AG20443 (cell line): ENCODE data around the gene LY6G6D.

Source experiments
- DNase-seq: peaks from one replicate; pipeline ENCODE4 v3.0.0; 2012; ENCODE audit warnings: low spot score, mixed read lengths

LY6G6D gene

DNA sequence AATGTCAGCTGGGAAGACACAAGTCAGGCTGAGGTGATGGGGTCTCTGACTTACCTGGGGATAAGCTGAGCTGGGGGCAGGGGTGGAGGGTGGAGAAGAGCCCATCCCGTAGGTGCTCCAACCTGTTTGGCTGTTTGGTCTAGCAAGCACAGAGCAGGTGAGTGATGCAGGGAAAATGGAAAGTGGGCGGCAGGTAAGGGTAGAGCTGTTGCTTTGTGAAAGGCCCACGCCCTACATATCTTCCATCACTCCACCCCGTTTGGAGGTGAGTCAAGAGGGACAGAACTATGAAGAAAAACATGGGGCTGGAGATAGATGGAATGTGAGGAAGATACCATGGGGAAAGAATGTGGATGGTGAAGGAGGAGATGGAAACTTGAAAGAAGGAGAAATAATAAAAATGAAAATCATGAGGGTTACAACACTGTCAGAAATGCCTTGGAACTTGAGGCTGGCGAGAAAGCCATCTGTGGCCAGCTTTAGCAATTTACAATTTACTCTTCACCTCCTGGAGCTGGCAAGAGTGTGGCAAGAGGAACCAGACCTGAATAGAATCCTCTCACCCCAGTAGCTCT is 5.1 kb downstream of the LY6G6D start:
- DNase-seq, result no peak

DNA sequence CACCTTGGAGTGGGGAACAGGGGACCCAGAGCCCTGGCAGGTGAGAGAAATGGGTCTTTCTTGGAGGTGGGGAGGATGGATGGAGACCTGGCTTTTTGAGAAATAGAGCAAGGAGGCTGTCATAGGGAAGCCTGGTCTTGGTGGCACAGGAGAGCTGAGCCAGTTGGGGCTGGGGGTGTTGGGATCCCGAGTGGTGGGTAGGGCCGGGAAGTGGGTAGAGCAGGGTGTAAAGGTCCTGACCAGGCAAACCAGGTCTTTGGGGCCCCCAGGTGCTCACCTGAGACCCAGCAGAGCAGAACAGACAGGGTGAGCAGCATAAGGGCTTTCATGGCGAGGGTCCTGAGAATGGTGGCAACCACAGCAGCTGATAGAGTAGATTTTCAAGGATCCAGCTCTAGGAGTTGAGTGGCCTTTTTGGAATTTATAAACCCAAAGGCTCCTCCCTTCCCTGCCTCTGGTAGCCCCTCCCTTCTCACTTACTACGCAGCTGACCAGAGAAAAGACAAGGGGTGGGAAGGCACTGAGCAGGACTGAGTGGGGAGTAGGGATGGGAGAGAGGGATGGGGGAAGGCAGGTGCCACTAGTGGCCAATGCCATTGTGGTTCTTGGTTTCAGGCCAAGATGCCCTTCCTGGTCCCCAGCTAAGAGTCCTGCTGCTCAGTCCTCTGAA is 6.3 kb downstream of the LY6G6D start, which contains the start of gene LY6G6C:
Gene LY6G6C, minus strand, starts transcription at position 396 of the 670 bp plus-strand sequence. Its CDS starts 67 bp downstream, at position 329.
- no peak for DNase-seq

DNA sequence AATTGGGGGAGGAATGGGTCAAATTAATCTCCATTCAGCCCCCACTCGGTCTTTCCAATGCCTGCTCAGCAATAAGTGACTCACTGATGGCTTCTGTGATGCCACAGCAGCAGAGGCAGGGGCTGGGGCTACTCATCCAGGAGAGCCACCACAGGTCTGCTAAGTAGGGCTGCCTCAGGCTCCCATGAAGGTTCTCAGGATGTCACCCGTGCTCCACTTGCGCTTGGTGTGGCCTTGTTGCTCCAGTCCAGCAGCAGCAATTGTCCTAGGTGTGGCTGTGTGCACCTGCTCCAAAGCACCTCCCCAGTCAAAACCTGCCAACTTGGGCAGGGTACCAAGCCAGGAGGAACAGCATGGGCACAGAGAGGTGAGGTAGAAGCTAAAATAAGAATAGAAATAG is 7.0 kb downstream of the LY6G6D start:
- DNase-seq, result no peak

DNA sequence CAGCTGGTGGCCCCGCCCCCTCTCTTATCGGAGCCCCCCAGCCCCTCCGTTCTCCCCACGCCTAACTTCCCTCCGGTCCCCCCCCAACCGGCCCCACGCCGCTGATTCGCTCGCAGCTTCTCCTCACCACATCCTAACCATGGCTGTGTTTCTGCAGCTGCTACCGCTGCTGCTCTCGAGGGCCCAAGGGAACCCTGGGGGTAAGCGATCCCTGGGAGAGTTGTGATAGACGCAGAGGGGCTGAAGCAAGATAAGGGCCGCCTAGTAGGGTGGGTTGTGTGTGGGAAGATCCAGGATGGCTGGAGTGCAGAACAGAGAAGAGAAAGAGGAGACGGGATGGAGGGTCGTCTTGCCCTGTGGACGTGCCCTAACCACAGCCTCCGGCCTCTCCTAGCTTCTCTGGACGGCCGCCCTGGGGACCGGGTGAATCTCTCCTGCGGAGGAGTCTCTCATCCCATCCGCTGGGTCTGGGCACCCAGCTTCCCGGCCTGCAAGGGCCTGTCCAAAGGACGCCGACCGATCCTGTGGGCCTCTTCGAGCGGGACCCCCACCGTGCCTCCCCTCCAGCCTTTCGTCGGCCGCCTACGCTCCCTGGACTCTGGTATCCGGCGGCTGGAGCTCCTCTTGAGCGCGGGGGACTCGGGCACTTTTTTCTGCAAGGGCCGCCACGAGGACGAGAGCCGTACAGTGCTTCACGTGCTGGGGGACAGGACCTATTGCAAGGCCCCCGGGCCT is 8.3 kb downstream of the LY6G6D start, which contains the start of gene MPIG6B:
Gene MPIG6B, plus strand, starts transcription at position 129 of the 735 bp plus-strand sequence. Its CDS starts 11 bp downstream, at position 140.
- no peak for DNase-seq

DNA sequence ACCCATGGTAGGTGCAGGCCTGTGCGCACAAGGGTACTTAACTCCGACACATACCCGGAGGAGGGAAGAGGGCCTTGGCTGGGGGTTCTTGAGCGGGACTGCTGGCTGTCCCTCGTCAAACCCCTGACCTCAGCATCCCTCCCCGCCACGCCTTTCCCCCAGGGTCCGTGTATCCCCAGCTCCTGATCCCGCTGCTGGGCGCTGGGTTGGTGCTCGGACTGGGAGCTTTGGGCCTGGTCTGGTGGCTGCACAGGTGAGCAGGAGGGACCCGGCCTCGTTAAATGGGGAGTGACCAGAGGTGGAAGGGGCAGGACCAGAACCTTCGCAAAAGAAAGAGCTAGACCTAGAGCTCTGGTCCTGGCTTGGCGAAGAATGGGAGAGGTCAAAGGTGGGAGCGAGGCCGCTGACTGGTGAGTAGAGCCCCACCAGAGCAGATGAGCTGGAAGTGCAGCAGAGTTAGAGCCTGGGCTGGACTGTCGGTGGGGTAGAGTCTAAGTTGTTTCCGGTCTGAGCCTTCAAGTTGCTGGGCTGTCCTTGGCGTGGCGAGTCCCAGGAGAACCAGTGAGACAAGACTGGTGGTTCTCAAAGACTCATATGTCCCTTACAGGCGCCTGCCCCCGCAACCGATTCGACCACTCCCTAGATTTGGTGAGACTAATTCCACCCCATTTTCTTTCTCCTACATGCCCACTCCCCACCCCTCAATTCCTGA is 9.0 kb downstream of the LY6G6D start:
- no peak for DNase-seq

DNA sequence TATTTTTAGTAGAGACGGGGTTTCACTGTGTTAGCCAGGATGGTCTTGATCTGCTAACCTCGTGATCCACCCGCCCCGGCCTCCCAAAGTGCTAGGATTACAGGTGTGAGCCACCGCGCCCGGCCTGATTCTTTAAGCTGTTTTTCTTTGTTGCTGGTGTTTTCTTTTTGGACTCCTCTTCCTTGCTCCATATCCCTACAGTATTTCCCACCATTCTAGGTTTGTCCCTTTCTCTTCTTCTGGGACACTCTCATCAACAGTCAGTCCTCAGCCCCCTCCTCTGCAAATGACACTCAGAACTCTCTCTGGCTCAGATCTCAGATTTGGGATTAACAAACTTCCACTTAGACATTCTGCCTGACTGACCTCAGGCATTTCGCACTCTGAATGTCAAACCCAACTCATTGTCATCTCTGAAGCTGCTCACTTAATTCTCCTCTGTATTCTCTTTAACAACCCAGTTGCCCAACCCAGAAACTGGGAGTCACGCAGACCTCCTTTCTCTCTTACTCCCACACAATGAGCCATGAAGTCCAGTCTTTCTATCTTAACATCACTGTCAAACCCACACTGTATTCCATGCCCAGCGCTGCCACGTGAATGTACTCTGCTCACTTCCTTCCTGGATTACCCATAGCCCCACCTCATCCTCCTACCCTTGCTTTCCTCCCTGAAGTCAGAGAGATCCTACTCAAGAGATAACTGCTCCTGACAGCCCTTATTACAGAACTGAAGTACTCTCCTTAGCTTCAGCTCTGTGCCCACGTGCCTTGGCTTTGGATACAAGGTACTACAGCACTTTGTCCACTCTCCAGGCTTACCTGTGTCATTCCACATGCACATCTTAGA is 10.6 kb downstream of the LY6G6D start:
- DNase-seq, result no peak

DNA sequence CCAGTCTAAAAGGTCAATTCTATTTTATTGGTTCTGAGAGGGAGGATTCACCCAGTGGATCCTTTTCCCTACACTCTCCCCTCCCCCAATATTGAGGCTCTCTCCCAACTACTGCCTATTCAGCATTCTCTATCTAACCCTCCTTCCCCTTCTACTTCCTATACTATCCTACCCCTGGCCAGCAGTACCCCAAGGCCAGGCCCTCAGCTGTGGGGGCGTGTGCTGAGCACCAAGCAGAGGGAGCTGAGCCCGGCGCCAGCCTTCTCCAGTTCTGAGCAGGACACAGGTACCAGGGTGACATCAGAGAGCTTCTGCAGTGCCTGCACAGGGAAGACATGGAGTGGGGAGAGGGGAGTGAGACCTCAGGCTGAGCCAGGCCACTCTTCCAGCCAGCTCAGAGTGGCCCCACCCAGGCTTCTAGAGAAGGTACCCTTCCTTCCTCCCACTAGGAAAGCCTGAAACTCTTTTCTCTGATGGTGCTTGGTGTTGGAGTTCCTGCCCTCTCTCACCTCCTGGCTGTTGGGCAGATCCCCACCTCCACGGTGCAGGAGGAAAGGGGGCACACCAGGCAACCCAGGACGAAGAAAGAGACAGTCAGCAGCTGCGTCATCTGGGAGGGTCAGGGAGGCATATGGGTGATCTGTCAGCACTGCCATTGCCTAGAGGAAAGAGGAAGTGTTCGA is 12.0 kb downstream of the LY6G6D start:
- no peak for DNase-seq

DNA sequence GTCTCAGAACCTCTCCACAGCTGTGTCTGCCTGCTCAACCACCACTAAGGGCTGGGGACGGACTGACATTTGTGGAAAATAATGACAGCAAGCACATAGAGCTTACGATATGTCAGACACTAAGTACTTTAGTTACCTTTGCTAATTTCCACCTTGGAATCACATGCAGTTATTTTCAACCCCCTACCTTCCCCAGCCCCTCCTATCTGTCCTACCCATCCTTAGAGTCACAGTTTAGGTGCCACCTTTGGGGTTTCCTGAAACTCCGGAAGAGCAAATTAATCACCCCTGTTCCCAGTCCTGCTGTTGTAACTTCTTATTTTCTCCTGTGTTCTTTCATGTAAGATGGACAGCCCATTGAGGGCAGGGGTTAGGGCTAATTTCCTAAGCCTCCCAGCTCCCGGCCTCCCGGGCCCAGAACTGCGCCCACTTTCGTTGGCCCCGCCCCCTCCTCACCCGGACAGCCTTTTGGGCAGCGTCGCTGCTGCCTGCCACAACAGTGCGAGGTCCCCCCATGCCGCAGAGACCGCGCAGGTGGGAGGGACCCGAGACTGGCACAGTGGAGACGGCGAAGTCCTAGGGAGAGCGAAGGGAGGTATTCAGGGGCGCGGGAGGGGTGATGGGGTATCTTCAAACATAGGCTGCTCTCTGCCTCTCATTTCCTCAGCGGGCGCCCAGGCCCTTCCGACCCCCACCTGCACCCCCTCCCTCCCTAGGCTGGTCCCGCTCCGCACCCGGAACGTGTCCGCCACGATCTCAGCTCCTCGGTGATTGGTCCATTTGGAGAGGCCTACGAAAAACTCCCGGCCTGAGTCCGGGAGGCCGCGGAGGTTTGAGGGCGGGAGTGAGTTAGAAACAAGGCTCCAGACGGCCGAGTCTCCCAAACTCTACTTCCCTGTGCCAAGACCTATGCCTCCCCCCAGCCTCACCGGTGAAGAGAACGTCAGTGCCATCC is 12.8 kb downstream of the LY6G6D start:
- DNase-seq, result no peak

DNA sequence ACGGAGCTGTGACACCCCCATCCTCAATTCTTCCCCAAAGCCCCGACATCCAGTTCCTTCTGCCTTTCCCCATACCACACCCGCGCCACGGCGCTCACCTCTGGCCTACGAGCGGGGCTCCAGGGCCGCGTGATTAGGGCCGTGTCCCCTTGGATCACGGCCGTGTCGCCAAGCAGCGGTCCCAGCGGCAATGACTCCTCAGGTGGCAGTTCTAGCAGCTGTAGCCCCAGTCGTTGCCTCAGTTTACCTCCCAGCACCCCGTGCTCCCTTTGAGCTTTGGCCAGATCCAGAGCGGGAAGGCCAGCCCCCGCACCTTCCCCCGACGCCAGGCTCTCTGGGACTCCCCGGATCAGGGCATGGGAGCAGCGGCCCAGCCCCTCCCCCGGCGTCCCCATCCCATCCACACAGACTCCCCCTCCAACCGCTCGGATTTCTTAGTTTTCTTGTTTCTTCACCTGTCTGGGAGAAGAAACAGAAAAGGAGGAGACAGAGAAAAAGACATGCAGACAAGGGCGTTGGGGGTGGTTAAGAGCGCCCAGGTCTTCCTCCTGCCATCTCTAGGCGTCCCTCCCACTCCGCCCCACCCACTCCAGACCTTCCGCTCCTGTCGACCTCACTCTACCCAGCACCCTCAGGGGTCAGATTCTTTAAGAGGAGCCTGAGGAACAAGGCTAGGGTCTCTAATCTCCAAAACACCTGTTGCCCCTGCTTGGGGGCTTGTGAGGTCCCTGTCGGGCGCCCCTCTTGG is 13.8 kb downstream of the LY6G6D start, which contains the start of gene DDAH2:
Gene DDAH2, minus strand, starts transcription at position 533 of the 748 bp plus-strand sequence. Its CDS starts 138 bp downstream, at position 395.
- no peak for DNase-seq

DNA sequence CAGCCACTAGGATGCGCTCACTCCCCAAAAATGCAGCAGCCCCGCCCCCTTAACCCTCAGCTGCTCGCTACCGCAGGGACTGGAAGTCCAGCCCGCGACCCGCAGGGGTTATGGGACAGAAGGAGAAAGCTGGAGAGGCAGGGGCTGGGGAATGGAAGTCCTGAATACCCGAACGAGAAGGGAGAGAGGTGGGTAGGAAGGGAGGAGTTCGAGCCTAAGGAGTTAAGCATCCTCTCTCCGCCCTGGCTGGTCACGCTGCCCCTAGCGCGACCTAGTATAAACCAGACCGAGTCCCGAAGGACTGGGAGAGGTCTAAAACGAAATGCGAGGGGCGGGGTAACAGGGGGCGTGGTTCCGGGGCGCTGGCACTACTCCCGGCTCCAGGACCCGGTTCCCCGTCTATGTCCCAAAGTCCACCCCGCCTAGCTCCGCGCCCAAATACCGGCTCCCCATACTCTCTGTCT is 14.4 kb downstream of the LY6G6D start:
- DNase-seq, result peak; percentile 95

DNA sequence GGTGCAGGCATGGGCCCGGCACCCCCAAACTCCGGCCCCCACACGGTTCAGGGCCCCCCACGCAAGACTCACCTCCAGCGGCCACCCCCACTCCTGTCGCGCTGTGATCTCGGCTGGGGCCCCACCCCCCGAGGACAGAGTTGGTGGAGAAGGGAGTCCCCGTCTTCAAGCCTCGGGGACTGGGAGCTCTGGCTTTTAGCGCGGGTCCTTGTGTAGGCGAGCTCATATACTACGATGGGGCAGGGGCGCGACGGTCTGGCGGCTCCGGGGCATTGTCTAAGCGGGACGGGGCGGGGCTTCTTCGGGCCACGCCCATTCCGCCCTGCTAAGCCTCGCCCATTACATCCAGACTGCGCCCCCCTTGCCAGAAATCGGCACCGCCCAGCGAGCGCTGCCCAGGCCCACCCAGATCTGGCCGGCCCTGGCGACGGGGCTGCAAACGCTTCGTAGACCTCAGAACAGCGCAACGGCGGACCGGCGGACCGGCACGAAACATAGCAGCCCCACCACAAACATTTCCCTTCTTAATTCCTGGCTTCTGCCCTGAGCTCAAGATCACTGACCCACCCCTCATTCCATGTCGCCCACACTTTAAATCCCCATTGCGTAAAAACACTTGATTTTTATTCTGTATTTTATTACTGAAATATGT is 15.0 kb downstream of the LY6G6D start:
- DNase-seq, result peak; percentile 94

DNA sequence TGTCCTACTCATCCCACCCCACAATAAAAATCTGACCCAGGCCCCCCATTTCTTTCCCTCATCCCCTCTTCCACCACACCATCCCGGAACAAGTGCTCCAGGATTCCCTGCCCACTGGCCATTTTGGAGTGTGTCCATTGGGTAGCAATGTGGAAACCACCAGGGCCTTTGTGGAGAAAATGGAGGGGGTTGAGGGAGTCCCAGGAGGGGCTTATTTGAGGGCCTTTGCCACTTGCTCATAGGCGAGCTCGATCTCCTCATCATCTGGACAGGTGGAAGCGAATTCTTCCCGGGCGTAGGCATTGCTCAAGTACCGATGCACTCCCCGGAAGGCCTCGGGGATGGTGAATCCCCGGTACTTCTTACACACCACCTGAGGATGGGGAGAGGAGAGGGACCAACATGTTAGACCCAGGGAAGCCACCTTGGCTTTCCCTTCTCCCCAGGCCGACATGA is 15.5 kb downstream of the LY6G6D start:
- DNase-seq, result no peak

DNA sequence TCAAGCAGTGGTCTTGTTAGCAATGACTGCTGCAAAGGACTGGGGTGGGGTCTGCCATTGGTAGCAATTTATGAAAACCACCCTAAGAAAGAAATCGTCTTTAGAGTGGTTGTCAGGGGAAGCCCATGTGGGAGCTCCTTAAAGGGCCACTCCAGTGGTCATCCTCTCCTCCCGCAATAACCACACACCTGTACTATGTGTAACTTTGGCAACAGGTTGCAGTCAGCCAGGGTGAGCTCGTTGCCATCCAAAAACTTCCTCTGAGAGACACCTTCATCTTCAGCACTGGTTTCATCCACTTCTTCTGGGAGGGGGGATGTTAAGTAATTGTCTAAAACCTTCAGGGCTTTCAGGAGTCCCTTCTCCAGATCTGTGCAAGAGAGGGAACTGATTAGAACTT is 16.9 kb downstream of the LY6G6D start:
- DNase-seq, result no peak

DNA sequence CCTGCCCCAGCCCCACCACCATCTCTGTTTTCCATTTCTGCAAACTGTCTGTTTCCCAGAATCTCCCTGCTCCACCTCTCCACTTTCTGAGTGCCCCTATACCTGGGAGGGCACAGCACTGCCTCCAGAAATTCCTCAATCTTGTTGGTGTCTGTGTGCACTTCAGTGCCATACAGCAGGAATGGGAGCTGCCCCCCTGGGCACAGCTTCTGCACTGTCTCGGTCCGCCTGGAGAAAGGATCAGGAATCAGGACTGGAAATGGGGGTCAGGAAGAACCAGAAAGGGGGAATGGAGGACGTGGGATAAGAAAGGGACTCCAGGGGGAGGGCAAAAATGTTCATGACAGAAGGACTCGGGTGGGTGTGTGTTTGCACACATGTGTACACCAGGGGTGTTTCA is 18.6 kb downstream of the LY6G6D start:
- no peak for DNase-seq

DNA sequence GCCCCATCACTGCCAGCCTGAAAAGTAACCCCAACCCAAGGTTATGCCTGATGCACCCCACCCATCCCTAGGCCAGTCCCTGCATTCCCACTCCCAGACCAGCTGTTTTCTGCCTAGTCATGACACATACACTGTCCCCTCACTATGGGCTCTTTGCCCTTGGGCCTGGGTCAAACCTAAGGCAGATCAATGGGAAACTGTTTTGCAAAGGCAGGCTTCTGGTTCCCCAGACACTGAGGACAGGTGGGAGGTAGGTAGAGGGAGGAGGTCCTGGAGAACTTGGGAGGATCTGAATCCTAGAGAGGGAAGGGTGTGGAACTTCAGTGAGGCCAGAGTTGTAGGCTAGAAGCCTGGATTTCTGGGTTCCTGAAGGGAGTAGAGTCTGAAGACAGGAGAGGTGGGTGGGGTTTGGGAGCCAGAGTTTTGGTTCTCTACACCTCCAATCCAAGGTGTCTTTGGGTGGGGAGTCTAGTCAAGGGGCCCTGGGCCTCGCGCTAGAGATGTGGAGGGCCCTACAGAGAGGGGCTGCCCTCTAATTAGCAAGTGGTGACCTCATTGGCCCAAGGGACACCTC is 19.2 kb downstream of the LY6G6D start:
- no peak for DNase-seq

DNA sequence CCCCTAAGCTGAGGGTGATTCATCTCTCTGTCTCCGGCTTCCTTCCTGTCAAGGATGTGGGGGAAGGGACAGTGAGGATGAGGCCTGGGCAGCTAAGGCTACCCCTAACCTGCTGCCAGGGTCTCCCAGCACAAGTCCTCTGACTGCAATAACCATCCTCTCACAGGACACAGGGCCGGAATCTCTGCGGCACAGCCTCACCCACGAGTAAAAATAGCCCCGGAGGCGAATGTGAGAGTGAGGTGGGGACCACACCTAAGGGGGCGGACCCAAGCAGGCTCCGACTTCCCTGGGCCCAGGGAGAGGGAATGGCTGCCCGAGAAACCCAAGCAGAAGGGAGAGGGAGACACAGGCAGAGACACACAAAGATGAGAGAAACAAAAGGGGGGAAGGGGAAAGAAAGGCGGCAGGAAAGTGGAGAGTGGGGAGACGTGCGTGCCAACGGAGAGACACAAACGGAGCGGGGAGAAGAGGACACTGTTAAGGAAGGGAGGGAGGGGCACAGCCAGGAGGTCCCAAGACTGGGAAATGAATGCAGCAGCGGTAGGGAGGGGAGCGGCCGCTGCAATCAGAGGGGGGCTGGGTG is 19.8 kb downstream of the LY6G6D start:
- peak; percentile 66 for DNase-seq

DNA sequence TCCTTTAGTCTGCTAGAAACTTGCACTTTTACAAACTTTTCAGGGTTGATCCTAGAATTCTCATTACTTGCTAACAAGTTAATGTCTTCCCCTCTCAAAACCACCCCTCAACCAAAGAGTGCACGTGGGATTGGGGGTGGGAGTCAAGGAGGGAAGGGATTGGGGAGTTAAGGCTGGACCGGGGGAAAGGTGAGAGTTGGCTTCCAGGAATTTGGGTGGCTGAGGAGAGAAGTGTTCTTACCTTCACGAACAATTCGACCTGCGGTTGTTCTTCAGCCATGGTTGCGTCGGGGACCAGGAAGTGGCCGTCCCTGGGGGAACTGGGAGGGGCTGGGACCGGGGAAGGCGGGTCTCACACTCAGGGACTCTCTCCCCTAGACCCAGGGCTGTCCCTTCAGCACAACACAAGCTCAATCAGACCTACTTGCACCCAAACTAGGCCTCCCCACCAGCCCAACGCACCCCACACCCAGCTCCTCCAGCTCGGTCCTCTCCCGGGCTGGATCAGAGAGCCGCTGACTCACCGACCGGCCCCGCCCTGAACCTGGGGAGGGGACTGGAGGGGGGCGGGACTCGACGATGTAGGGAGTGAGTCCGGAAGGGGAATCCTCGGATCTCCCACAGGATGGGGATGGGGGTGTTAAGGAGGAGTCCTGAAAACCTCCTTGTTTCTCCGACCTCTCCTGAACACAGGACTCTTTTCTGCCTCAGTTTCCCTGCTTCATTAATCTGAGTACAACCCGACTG is 21.0 kb downstream of the LY6G6D start, which contains the start of gene CLIC1:
Gene CLIC1, minus strand, starts transcription at position 510 of the 747 bp plus-strand sequence. Its CDS starts 230 bp downstream, at position 280.
- peak; percentile 90 for DNase-seq
